GM23338 (cell line): ENCODE data around the gene CREB3L2. TPM values are rescaled to one million over a fixed set of nuclear protein-coding genes. Genes with fewer than 3 reads are reported as not detected.

Experiments used
- CREB1 ChIP-seq: fragments of 250-450 bp; sonication (Bioruptor Pico); IDR thresholded peaks from 2 replicates; pipeline ENCODE4 v1.5.0; 2020; ENCODE audit warnings: low read depth, mild to moderate bottlenecking, moderate library complexity
- EZH2phosphoT487 ChIP-seq: fragments of 200-600 bp; sonication (generic); IDR thresholded peaks from one replicate; pipeline ENCODE4 v1.8.1; 2018; ENCODE audit warnings: antibody characterized with exemption; ENCODE audit not compliant: unreplicated experiment
- JUNB ChIP-seq: IDR thresholded peaks from one replicate; pipeline ENCODE4 v1.6.1; 2016; ENCODE audit warnings: antibody characterized with exemption; ENCODE audit not compliant: unreplicated experiment
- NANOG ChIP-seq: IDR thresholded peaks from 2 replicates; pipeline ENCODE4 v1.6.1; 2016; ENCODE audit warnings: antibody characterized with exemption, borderline replicate concordance
- POLR2AphosphoS5 ChIP-seq: IDR thresholded peaks from 2 replicates; pipeline ENCODE4 v1.6.1; 2016; ENCODE audit warnings: antibody characterized with exemption, low read depth
- ZNF114 ChIP-seq: fragments of 250-450 bp; sonication (Bioruptor Pico); IDR thresholded peaks from 2 replicates; pipeline ENCODE4 v1.5.0; 2020; ENCODE audit warnings: mild to moderate bottlenecking, moderate library complexity
- polyA plus RNA-seq: library from polyadenylated mRNA; unstranded; fragments of >200 nt; fragmentation: Nextera tagmentation; extraction: Ambion mirVana; gene quantifications from 2 replicates; pipeline ENCODE4 v1.2.1, GENCODE V29; 2016
- total RNA-seq: library from RNA; depleted of rRNA; stranded (reverse); fragments of >200 nt; shearing (Covaris generic); gene quantifications from 2 replicates; pipeline ENCODE4 v1.2.3, GENCODE V29; 2014
- TF ChIP-seq, protein P1 (sequence below): fragments of 250-450 bp; sonication (Bioruptor Pico); IDR thresholded peaks from 2 replicates; pipeline ENCODE4 v1.5.0; 2020; ENCODE audit warnings: mild to moderate bottlenecking, moderate library complexity
- TF ChIP-seq, protein P2 (sequence below): IDR thresholded peaks from 2 replicates; pipeline ENCODE4 v1.6.1; 2016; ENCODE audit warnings: antibody characterized with exemption
- TF ChIP-seq, protein P3 (sequence below), 2 experiments: fragments of 200-600 bp in 1 of 2; sonication (generic) in 1 of 2; conservative IDR thresholded peaks; 2 replicates each; pipeline versions ENCODE4 v1.5.1 to v1.6.1; 2016 to 2017; ENCODE audit warnings: antibody characterized with exemption in 2 of 2, low read depth in 2 of 2, mild to moderate bottlenecking in 2 of 2, moderate library complexity in 1 of 2

Gene CREB3L2
- total and polyA plus RNA-seq, 2 experiments from 2014 or later: 14.5 to 27.1 TPM

- TF ChIP-seq, protein P1, sequence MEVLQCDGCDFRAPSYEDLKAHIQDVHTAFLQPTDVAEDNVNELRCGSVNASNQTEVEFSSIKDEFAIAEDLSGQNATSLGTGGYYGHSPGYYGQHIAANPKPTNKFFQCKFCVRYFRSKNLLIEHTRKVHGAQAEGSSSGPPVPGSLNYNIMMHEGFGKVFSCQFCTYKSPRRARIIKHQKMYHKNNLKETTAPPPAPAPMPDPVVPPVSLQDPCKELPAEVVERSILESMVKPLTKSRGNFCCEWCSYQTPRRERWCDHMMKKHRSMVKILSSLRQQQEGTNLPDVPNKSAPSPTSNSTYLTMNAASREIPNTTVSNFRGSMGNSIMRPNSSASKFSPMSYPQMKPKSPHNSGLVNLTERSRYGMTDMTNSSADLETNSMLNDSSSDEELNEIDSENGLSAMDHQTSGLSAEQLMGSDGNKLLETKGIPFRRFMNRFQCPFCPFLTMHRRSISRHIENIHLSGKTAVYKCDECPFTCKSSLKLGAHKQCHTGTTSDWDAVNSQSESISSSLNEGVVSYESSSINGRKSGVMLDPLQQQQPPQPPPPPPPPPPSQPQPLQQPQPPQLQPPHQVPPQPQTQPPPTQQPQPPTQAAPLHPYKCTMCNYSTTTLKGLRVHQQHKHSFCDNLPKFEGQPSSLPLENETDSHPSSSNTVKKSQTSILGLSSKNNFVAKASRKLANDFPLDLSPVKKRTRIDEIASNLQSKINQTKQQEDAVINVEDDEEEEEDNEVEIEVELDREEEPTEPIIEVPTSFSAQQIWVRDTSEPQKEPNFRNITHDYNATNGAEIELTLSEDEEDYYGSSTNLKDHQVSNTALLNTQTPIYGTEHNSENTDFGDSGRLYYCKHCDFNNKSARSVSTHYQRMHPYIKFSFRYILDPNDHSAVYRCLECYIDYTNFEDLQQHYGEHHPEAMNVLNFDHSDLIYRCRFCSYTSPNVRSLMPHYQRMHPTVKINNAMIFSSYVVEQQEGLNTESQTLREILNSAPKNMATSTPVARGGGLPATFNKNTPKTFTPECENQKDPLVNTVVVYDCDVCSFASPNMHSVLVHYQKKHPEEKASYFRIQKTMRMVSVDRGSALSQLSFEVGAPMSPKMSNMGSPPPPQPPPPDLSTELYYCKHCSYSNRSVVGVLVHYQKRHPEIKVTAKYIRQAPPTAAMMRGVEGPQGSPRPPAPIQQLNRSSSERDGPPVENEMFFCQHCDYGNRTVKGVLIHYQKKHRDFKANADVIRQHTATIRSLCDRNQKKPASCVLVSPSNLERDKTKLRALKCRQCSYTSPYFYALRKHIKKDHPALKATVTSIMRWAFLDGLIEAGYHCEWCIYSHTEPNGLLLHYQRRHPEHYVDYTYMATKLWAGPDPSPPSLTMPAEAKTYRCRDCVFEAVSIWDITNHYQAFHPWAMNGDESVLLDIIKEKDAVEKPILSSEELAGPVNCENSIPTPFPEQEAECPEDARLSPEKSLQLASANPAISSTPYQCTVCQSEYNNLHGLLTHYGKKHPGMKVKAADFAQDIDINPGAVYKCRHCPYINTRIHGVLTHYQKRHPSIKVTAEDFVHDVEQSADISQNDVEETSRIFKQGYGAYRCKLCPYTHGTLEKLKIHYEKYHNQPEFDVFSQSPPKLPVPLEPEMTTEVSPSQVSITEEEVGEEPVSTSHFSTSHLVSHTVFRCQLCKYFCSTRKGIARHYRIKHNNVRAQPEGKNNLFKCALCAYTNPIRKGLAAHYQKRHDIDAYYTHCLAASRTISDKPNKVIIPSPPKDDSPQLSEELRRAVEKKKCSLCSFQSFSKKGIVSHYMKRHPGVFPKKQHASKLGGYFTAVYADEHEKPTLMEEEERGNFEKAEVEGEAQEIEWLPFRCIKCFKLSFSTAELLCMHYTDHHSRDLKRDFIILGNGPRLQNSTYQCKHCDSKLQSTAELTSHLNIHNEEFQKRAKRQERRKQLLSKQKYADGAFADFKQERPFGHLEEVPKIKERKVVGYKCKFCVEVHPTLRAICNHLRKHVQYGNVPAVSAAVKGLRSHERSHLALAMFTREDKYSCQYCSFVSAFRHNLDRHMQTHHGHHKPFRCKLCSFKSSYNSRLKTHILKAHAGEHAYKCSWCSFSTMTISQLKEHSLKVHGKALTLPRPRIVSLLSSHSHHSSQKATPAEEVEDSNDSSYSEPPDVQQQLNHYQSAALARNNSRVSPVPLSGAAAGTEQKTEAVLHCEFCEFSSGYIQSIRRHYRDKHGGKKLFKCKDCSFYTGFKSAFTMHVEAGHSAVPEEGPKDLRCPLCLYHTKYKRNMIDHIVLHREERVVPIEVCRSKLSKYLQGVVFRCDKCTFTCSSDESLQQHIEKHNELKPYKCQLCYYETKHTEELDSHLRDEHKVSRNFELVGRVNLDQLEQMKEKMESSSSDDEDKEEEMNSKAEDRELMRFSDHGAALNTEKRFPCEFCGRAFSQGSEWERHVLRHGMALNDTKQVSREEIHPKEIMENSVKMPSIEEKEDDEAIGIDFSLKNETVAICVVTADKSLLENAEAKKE: no peak
- TF ChIP-seq CREB1 (CRISPR knock-in tag) (no peak), NANOG (no peak), EZH2phosphoT487 (no peak), POLR2AphosphoS5 (no peak), ZNF114 (CRISPR knock-in tag) (no peak), JUNB (no peak)
- TF ChIP-seq, protein P2, sequence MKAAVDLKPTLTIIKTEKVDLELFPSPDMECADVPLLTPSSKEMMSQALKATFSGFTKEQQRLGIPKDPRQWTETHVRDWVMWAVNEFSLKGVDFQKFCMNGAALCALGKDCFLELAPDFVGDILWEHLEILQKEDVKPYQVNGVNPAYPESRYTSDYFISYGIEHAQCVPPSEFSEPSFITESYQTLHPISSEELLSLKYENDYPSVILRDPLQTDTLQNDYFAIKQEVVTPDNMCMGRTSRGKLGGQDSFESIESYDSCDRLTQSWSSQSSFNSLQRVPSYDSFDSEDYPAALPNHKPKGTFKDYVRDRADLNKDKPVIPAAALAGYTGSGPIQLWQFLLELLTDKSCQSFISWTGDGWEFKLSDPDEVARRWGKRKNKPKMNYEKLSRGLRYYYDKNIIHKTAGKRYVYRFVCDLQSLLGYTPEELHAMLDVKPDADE: no peak
- TF ChIP-seq, protein P3, sequence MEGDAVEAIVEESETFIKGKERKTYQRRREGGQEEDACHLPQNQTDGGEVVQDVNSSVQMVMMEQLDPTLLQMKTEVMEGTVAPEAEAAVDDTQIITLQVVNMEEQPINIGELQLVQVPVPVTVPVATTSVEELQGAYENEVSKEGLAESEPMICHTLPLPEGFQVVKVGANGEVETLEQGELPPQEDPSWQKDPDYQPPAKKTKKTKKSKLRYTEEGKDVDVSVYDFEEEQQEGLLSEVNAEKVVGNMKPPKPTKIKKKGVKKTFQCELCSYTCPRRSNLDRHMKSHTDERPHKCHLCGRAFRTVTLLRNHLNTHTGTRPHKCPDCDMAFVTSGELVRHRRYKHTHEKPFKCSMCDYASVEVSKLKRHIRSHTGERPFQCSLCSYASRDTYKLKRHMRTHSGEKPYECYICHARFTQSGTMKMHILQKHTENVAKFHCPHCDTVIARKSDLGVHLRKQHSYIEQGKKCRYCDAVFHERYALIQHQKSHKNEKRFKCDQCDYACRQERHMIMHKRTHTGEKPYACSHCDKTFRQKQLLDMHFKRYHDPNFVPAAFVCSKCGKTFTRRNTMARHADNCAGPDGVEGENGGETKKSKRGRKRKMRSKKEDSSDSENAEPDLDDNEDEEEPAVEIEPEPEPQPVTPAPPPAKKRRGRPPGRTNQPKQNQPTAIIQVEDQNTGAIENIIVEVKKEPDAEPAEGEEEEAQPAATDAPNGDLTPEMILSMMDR (conservative IDR thresholded peaks at IDR 0.05; ENCODE audit: low read depth in 2 of 2): no peak
Measured at GRCh38 chr7:137862964-137863363, 138.9 kb downstream of the CREB3L2 start (continued).
